Thyroid gland (tissue), 4 donors: ENCODE results near the gene NMUR1.

Experiments
- CTCF ChIP-seq, 6 experiments: fragments of 200-600 bp in 3 of 6; fragments of 450-650 bp in 3 of 6; sonication (generic) in 3 of 6; IDR thresholded peaks; one replicate each; pipeline ENCODE4 v1.5.1; 2016 to 2019; ENCODE audit warnings: antibody characterized with exemption in 6 of 6, mild to moderate bottlenecking in 2 of 6, inconsistent platforms in 1 of 6, moderate library complexity in 1 of 6
- POLR2A ChIP-seq, 2 donors: fragments of 450-650 bp; IDR thresholded peaks; one replicate each; pipeline ENCODE4 v1.6.1; 2017; ENCODE audit warnings: antibody characterized with exemption in 2 of 2, mild to moderate bottlenecking in 2 of 2, moderate library complexity in 1 of 2

- TF ChIP-seq CTCF (IDR thresholded peaks at IDR 0.05): no peak
- TF ChIP-seq POLR2A (IDR thresholded peaks at IDR 0.05): no peak
Observed at GRCh38 chr2:231576465-231576864, 46.2 kb upstream of the NMUR1 start.
